BE2C (cell line): ENCODE results near the gene STON1.

Source experiments
- DNase-seq: peaks from one replicate; pipeline ENCODE4 v3.0.0-alpha.2; 2020
- H3K27me3 ChIP-seq: fragments of 250-450 bp; sonication (Bioruptor Pico); 2 replicates; pipeline ENCODE4 v1.5.1; 2020; ENCODE audit warnings: mild to moderate bottlenecking
- H3K36me3 ChIP-seq: fragments of 250-450 bp; sonication (Bioruptor Pico); 2 replicates; pipeline ENCODE4 v1.5.1; 2020; ENCODE audit warnings: mild to moderate bottlenecking
- H3K4me1 ChIP-seq: fragments of 250-450 bp; sonication (Bioruptor Pico); 2 replicates; pipeline ENCODE4 v1.5.1; 2020
- H3K4me3 ChIP-seq: 2 replicates; pipeline ENCODE4 v1.5.1; 2011; ENCODE audit warnings: low read depth, low read length
- H3K9me3 ChIP-seq: fragments of 250-450 bp; sonication (Bioruptor Pico); 2 replicates; pipeline ENCODE4 v1.5.1; 2020
- TF ChIP-seq, protein P1 (sequence below): IDR thresholded peaks from 2 replicates; pipeline ENCODE4 v1.5.1; 2012; ENCODE audit warnings: mild to moderate bottlenecking, low read depth, low read length

The STON1 gene

GRCh38 chr2:48488545-48488944, 41.4 kb upstream of the STON1 start:
- H3K27me3 ChIP-seq, result no peaks in the 10 kb centered on the region
- TF ChIP-seq, protein P1, sequence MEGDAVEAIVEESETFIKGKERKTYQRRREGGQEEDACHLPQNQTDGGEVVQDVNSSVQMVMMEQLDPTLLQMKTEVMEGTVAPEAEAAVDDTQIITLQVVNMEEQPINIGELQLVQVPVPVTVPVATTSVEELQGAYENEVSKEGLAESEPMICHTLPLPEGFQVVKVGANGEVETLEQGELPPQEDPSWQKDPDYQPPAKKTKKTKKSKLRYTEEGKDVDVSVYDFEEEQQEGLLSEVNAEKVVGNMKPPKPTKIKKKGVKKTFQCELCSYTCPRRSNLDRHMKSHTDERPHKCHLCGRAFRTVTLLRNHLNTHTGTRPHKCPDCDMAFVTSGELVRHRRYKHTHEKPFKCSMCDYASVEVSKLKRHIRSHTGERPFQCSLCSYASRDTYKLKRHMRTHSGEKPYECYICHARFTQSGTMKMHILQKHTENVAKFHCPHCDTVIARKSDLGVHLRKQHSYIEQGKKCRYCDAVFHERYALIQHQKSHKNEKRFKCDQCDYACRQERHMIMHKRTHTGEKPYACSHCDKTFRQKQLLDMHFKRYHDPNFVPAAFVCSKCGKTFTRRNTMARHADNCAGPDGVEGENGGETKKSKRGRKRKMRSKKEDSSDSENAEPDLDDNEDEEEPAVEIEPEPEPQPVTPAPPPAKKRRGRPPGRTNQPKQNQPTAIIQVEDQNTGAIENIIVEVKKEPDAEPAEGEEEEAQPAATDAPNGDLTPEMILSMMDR, result no peak
- H3K4me3 ChIP-seq, result no peak overlapping the region
- no peaks in the 10 kb centered on the region for H3K9me3 ChIP-seq
- no peaks in the 10 kb centered on the region for H3K4me1 ChIP-seq
- H3K36me3 ChIP-seq, result no peaks in the 10 kb centered on the region
- no peak for DNase-seq

- no peak overlapping the region for H3K4me3 ChIP-seq
- H3K36me3 ChIP-seq, result no peaks in the 10 kb centered on the region
- no peaks in the 10 kb centered on the region for H3K9me3 ChIP-seq
- no peak for DNase-seq
- TF ChIP-seq, protein P1, result no peak
- no peaks in the 10 kb centered on the region for H3K27me3 ChIP-seq
- H3K4me1 ChIP-seq, result no peaks in the 10 kb centered on the region
These were observed 33.1 kb upstream of the STON1 start for GRCh38 chr2:48496849-48497248.

- TF ChIP-seq, protein P1, result no peak
- Histone ChIP-seq H3K9me3 (no peaks in the 10 kb centered on the region), H3K36me3 (no peaks in the 10 kb centered on the region), H3K4me1 (no peaks in the 10 kb centered on the region), H3K27me3 (no peaks in the 10 kb centered on the region), H3K4me3 (no peak overlapping the region)
- no peak for DNase-seq
These were observed 25.2 kb upstream of the STON1 start for GRCh38 chr2:48504647-48505327.

GRCh38 chr2:48507111-48507510, 22.8 kb upstream of the STON1 start:
- Histone ChIP-seq H3K4me1 (no peaks in the 10 kb centered on the region), H3K9me3 (no peaks in the 10 kb centered on the region), H3K36me3 (no peaks in the 10 kb centered on the region), H3K27me3 (no peaks in the 10 kb centered on the region), H3K4me3 (no peak overlapping the region)
- no peak for DNase-seq
- TF ChIP-seq, protein P1, result no peak

GRCh38 chr2:48508461-48509124, 21.4 kb upstream of the STON1 start:
- Histone ChIP-seq H3K4me1 (no peaks in the 10 kb centered on the region), H3K9me3 (no peaks in the 10 kb centered on the region), H3K36me3 (no peaks in the 10 kb centered on the region), H3K4me3 (no peak overlapping the region), H3K27me3 (no peaks in the 10 kb centered on the region)
- TF ChIP-seq, protein P1, result no peak
- DNase-seq, result no peak

- Histone ChIP-seq H3K27me3 (no peaks in the 10 kb centered on the region), H3K4me1 (no peaks in the 10 kb centered on the region), H3K36me3 (no peaks in the 10 kb centered on the region), H3K4me3 (no peak overlapping the region), H3K9me3 (no peaks in the 10 kb centered on the region)
- TF ChIP-seq, protein P1, result no peak
- DNase-seq, result no peak
These were observed 19.6 kb upstream of the STON1 start for GRCh38 chr2:48510329-48510728.
